Measurements from ENCODE around the gene TMEM54.

- TF ChIP-seq CTCF (IDR thresholded peaks at IDR 0.05) (no peak), POLR2A (IDR thresholded peaks at IDR 0.05) (no peak)
These were observed 9.6 kb downstream of the TMEM54 start for GRCh38 chr1:32891630-32892029.

Measured in sigmoid colon (tissue), 3 donors.